ENCODE results near the gene SPINK9.

SPINK9 gene

GRCh38 chr5:148314187-148314586 is 21.2 kb upstream of the SPINK9 start:
- ChIA-PET POLR2A (no interaction called here), CTCF (interaction anchor here (0.6 to 5.1 kb wide), 5 partner anchors 17 to 417 kb away, joined by 3 to 24 read pairs (median 3); no protein-coding TSS in a partner anchor)
- H3K4me3 ChIP-seq (ENCODE audit: low read depth, low read length) = no peak overlapping the region
- TF ChIP-seq TRIM28 (IDR thresholded peaks at IDR 0.05; ENCODE audit: borderline replicate concordance, low read length) = no peak
- TF ChIP-seq ZNF362 (tag by site-specific recombination; IDR thresholded peaks at IDR 0.05) = no peak
- no peak for TF ChIP-seq ZNF664 (tag by site-specific recombination; IDR thresholded peaks at IDR 0.05)
- no peak for TF ChIP-seq ZNF518A (tag by site-specific recombination; conservative IDR thresholded peaks at IDR 0.05; ENCODE audit: low read depth)
- TF ChIP-seq HIC1 (tag by site-specific recombination; IDR thresholded peaks at IDR 0.05) = no peak
- no peak for TF ChIP-seq KLF10 (tag by site-specific recombination; IDR thresholded peaks at IDR 0.05)
- no peak for TF ChIP-seq ZNF354C (tag by site-specific recombination; IDR thresholded peaks at IDR 0.05; ENCODE audit: borderline replicate concordance, low read depth)
- no peak for TF ChIP-seq ZBTB48 (tag by site-specific recombination; IDR thresholded peaks at IDR 0.05)
- TF ChIP-seq ZNF544 (tag by site-specific recombination; IDR thresholded peaks at IDR 0.05) = no peak
- TF ChIP-seq KLF16 (tag by site-specific recombination; IDR thresholded peaks at IDR 0.05) = no peak
- no peak for TF ChIP-seq ZNF501 (tag by site-specific recombination; IDR thresholded peaks at IDR 0.05)
- no peak for TF ChIP-seq ZNF341 (tag by site-specific recombination; IDR thresholded peaks at IDR 0.05; ENCODE audit: low read depth)
- no peaks in the 10 kb centered on the region for H3K9me3 ChIP-seq (ENCODE audit: control insufficient read depth, insufficient read depth, low read depth, low read length)
- H3K27ac ChIP-seq (ENCODE audit: extremely low read depth, low read depth, low read length) = no peak overlapping the region
- no peaks in the 10 kb centered on the region for H3K36me3 ChIP-seq (ENCODE audit: control insufficient read depth in 2 of 2, insufficient read depth in 1 of 2, low read length in 2 of 2)
- H3K4me1 ChIP-seq (ENCODE audit: control insufficient read depth, insufficient read depth, low read length) = no peaks in the 10 kb centered on the region

- Histone ChIP-seq H3K4me1 (ENCODE audit: control insufficient read depth, insufficient read depth, low read length) (no peaks in the 10 kb centered on the region), H3K9me3 (ENCODE audit: control insufficient read depth, insufficient read depth, low read depth, low read length) (no peaks in the 10 kb centered on the region), H3K27ac (ENCODE audit: extremely low read depth, low read depth, low read length) (no peak overlapping the region), H3K4me3 (ENCODE audit: low read depth, low read length) (no peak overlapping the region), H3K36me3 (ENCODE audit: control insufficient read depth in 2 of 2, insufficient read depth in 1 of 2, low read length in 2 of 2) (no peaks in the 10 kb centered on the region)
- ChIA-PET POLR2A (no interaction called here), CTCF (interaction anchor here (0.6 to 5.1 kb wide), 4 partner anchors 59 to 139 kb away, joined by 3 to 24 read pairs (median 3); no protein-coding TSS in a partner anchor)
- TF ChIP-seq ZNF621 (tag by site-specific recombination; IDR thresholded peaks at IDR 0.05) = no peak
- TF ChIP-seq ZNF791 (tag by site-specific recombination; IDR thresholded peaks at IDR 0.05) = no peak
- TF ChIP-seq ZNF366 (tag by site-specific recombination; conservative IDR thresholded peaks at IDR 0.05) = no peak
- no peak for TF ChIP-seq PRDM2 (tag by site-specific recombination; IDR thresholded peaks at IDR 0.05; ENCODE audit: borderline replicate concordance)
- no peak for TF ChIP-seq ZFHX2 (tag by site-specific recombination; conservative IDR thresholded peaks at IDR 0.05)
- no peak for TF ChIP-seq ZNF10 (tag by site-specific recombination; IDR thresholded peaks at IDR 0.05)
- no peak for TF ChIP-seq YY1 (tag by site-specific recombination; IDR thresholded peaks at IDR 0.05)
- TF ChIP-seq ZNF302 (tag by site-specific recombination; IDR thresholded peaks at IDR 0.05; ENCODE audit: low read depth) = no peak
- TF ChIP-seq GLIS2 (tag by site-specific recombination; IDR thresholded peaks at IDR 0.05) = no peak
- no peak for TF ChIP-seq ZNF140 (tag by site-specific recombination; IDR thresholded peaks at IDR 0.05)
Measured at GRCh38 chr5:148314731-148315130, 20.6 kb upstream of the SPINK9 start.
